AG10803 (cell line): ENCODE data around the gene ADAMTS2.

ENCODE experiments used
- DNase-seq: peaks from one replicate; pipeline ENCODE4 v3.0.0; 2010; ENCODE audit warnings: low read depth
- H3K4me3 ChIP-seq: 2 replicates; pipeline ENCODE4 v1.5.1; 2011; ENCODE audit warnings: mild to moderate bottlenecking, low read length, control low read depth
- CTCF ChIP-seq: conservative IDR thresholded peaks from 2 replicates; pipeline ENCODE4 v1.5.1; 2011; ENCODE audit warnings: mild to moderate bottlenecking, low read length, control low read depth, inconsistent platforms

Gene ADAMTS2

DNA sequence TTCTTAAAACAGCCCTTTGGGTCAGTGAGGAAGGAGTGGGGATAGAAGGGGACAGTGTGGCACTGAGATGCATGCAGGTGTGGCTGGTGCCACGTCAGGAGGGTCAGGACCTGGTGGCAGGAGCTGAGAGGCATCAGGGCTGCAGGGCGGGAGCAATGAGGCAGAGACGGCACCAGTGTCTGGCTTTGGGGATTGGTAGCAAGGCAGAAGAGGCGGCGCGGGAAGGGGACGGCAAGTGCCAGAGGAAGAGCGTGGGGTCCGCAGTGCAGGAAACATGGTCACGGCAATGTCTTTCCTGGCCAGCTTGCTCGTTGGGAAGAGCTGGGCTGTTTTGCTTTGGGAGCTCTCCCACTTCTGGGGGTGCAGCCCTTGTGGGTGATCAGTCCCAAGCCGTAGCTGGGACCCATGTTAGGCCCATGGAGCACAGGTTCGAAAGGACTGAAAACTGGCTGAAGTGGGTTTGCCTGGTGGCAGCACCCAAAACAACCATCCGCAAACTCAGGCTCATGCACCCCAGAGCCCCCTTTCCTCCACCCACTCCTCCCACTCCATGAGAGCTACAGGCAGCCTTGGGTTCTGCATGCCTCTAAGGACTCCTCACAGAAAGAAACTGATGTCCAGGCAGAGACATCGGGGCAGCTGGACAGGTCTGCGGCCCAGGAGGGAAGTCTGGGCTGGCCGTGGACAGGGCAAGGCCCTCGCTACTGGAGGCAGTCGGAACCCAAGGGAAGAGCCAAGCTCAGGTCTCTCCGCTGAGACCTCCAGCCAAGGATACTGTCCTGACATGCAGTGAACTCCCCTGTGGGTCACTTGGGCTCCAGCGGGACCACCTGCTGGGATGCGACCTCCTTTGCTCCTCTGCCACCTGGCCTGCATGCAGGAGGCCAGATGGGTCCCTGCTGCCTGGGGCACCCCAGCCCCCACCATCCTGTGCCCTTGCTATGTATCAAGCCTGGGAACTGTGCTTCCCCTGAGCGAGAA, 180.6 kb downstream of the ADAMTS2 start:
- no peak overlapping the region for H3K4me3 ChIP-seq
- DNase-seq, result no peak
- no peak for TF ChIP-seq CTCF

- H3K4me3 ChIP-seq, result no peak overlapping the region
- no peak for TF ChIP-seq CTCF
- no peak for DNase-seq
Observed at GRCh38 chr5:179163236-179164155, 181.8 kb downstream of the ADAMTS2 start.

DNA sequence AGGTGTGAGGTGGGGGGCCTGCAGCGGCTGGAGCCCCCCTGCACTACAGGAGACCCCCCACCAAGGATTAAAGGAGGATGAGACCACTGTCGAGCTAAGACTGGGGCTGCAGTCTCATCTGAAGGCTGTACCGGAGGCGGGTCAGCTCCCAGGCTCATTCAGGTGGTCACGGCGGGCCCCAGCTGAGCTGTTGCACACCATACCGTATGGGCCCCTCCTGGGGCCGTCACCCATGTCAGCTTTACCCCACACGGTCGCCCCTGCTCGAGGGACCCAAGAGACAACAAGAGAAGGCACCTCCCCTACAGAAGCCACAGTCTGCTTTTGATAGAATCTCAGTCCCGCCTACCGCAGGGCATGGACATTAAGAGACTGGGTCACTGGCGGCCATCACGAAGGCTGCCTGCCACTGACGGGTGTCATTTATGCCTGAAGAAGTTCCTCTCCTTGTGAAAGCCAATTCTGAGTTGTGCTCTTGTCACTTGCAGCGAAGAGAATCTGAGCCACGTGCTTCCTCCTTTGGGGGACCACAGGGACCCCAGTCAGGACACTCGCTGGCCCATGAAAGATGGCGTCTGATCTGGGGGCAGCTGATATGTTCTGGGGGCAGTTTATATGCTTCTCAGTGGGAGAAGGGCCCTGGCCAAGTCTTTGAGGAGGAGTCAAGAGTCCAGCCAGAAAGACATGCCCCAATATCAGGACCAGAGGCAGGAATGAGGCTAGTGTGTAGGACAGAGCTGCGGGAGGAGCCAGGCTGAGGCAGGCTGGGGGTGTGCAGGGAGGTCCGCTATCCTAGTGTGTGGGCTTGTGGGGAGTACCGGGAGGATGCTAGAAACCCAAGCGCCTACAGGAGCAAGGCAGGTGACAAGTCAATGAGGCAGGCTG, 182.7 kb downstream of the ADAMTS2 start:
- no peak overlapping the region for H3K4me3 ChIP-seq
- no peak for TF ChIP-seq CTCF

DNA sequence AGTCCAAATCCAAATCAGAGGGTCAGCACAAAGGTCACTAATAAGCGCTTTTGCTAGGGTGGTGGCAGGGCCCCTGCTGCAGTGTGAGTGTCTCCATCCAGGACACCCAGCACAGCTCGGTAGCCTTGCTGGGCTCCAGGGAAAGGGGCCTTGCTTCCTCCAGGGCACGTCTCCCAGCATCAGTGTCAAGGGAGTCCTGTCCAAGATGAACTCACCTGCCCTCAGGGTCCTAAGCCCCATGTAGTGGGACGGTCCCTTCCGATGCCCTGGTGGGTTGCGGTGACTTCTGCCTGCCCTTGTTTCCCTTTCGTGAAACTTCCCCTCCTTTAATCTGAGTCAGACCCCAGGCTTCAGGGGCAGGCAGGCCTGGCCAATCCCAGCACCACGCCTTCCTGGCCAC, 183.4 kb downstream of the ADAMTS2 start:
- no peak for DNase-seq
- no peak overlapping the region for H3K4me3 ChIP-seq

More for the DNA sequence above, 182.7 kb downstream of the ADAMTS2 start:
- DNase-seq, result no peak

DNA sequence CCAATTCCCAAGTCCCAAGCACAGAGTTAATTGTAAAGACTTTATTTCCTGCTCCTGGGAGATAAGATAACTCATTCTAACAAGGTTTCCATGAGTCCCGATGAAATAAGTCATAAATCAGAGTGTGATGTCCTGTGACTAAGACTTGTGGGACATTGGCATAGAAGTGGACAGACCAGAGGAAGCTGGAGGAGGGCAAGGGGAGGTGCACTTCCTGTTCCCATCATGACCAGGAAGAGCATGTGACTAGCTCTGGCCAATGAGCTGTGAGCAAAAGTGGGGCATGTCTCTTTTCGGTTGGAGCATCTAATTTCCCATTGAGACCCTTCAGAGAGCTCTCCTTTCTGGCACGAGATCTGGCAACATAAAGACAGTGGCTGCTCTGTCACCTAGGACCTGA, 184.7 kb downstream of the ADAMTS2 start:
- peak; percentile 24 for DNase-seq
- TF ChIP-seq CTCF, result no peak
- H3K4me3 ChIP-seq, result no peak overlapping the region

More for the DNA sequence above, 183.4 kb downstream of the ADAMTS2 start:
- no peak for TF ChIP-seq CTCF

DNA sequence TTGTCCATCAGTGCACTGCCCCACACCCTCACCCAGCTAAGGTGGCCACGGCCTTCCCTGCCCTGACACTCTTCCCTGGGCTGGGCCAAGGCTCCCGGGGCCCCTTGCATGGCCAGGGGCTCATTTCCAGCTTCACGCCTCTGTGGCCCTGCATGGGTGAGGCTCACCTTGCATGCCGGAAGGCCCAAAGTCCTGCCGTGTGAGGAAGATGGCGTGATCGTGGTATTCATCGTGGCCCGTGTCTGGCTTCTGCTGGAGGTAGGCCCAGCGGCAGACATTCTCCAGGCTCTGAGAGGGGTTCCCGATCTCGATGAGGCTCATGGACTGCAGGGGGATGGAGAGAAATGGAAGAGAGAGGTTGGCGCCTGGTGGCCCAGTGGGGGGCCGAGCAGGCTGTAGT, 186.7 kb downstream of the ADAMTS2 start:
- no peak for TF ChIP-seq CTCF

More for the DNA sequence above, 186.7 kb downstream of the ADAMTS2 start:
- no peak for DNase-seq
- H3K4me3 ChIP-seq, result no peak overlapping the region
